HEK293 (cell line): Measurements from ENCODE around the gene AREG.

Experiments used
- KLF7 ChIP-seq: fragments of 450-650 bp; formaldehyde crosslinking; IDR thresholded peaks from 2 replicates; pipeline ENCODE4 v1.5.1; 2016; ENCODE audit warnings: missing biosample characterization, missing genetic modification characterization, borderline replicate concordance
- REPIN1 ChIP-seq: fragments of 450-650 bp; formaldehyde crosslinking; IDR thresholded peaks from 2 replicates; pipeline ENCODE4 v1.5.1; 2017; ENCODE audit warnings: missing biosample characterization, missing genetic modification characterization, low read depth
- YY1 ChIP-seq: fragments of 450-650 bp; formaldehyde crosslinking; IDR thresholded peaks from 2 replicates; pipeline ENCODE4 v1.5.1; 2018; ENCODE audit warnings: missing biosample characterization, missing genetic modification characterization
- ZBTB20 ChIP-seq: fragments of 450-650 bp; formaldehyde crosslinking; IDR thresholded peaks from 2 replicates; pipeline ENCODE4 v1.5.1; 2016; ENCODE audit warnings: missing biosample characterization, missing genetic modification characterization
- ZBTB7A ChIP-seq: fragments of 450-650 bp; formaldehyde crosslinking; IDR thresholded peaks from 2 replicates; pipeline ENCODE4 v1.5.1; 2016; ENCODE audit warnings: low read depth, missing biosample characterization, missing genetic modification characterization
- ZNF133 ChIP-seq: fragments of 450-650 bp; formaldehyde crosslinking; IDR thresholded peaks from 2 replicates; pipeline ENCODE4 v1.5.1; 2016; ENCODE audit warnings: missing biosample characterization, missing genetic modification characterization
- ZNF350 ChIP-seq: fragments of 450-650 bp; formaldehyde crosslinking; IDR thresholded peaks from 2 replicates; pipeline ENCODE4 v1.5.0; 2017; ENCODE audit warnings: missing biosample characterization, mild to moderate bottlenecking, missing genetic modification characterization
- ZNF510 ChIP-seq: fragments of 450-650 bp; formaldehyde crosslinking; IDR thresholded peaks from 2 replicates; pipeline ENCODE4 v1.5.1; 2018; ENCODE audit warnings: mild to moderate bottlenecking, missing genetic modification characterization, missing biosample characterization; ENCODE audit not compliant: insufficient replicate concordance
- ZNF529 ChIP-seq: fragments of 450-650 bp; formaldehyde crosslinking; IDR thresholded peaks from 2 replicates; pipeline ENCODE4 v1.5.1; 2017; ENCODE audit warnings: missing genetic modification characterization, missing biosample characterization; ENCODE audit not compliant: insufficient replicate concordance
- ZSCAN23 ChIP-seq: fragments of 450-650 bp; formaldehyde crosslinking; IDR thresholded peaks from 2 replicates; pipeline ENCODE4 v1.5.1; 2016; ENCODE audit warnings: missing biosample characterization, missing genetic modification characterization
- TF ChIP-seq, protein P1 (sequence below): fragments of 450-650 bp; formaldehyde crosslinking; IDR thresholded peaks from 2 replicates; pipeline ENCODE4 v1.5.1; 2016; ENCODE audit warnings: missing biosample characterization, missing genetic modification characterization
- TF ChIP-seq, protein P2 (sequence below): fragments of 450-650 bp; formaldehyde crosslinking; IDR thresholded peaks from 2 replicates; pipeline ENCODE4 v1.5.1; 2016; ENCODE audit warnings: missing biosample characterization, missing genetic modification characterization
- TF ChIP-seq, protein P3 (sequence below): fragments of 450-650 bp; formaldehyde crosslinking; IDR thresholded peaks from 2 replicates; pipeline ENCODE4 v1.5.1; 2016; ENCODE audit warnings: missing biosample characterization, missing genetic modification characterization

- no peak for TF ChIP-seq REPIN1 (tag by site-specific recombination)
- TF ChIP-seq YY1 (tag by site-specific recombination) = no peak
- TF ChIP-seq ZNF529 (tag by site-specific recombination) = no peak
- TF ChIP-seq ZBTB7A (tag by site-specific recombination) = no peak
- TF ChIP-seq ZNF133 (tag by site-specific recombination) = no peak
- no peak for TF ChIP-seq KLF7
- TF ChIP-seq, protein P1, sequence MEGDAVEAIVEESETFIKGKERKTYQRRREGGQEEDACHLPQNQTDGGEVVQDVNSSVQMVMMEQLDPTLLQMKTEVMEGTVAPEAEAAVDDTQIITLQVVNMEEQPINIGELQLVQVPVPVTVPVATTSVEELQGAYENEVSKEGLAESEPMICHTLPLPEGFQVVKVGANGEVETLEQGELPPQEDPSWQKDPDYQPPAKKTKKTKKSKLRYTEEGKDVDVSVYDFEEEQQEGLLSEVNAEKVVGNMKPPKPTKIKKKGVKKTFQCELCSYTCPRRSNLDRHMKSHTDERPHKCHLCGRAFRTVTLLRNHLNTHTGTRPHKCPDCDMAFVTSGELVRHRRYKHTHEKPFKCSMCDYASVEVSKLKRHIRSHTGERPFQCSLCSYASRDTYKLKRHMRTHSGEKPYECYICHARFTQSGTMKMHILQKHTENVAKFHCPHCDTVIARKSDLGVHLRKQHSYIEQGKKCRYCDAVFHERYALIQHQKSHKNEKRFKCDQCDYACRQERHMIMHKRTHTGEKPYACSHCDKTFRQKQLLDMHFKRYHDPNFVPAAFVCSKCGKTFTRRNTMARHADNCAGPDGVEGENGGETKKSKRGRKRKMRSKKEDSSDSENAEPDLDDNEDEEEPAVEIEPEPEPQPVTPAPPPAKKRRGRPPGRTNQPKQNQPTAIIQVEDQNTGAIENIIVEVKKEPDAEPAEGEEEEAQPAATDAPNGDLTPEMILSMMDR (tag by site-specific recombination) = no peak
- no peak for TF ChIP-seq ZNF350 (tag by site-specific recombination)
- no peak for TF ChIP-seq ZSCAN23
- TF ChIP-seq, protein P2, sequence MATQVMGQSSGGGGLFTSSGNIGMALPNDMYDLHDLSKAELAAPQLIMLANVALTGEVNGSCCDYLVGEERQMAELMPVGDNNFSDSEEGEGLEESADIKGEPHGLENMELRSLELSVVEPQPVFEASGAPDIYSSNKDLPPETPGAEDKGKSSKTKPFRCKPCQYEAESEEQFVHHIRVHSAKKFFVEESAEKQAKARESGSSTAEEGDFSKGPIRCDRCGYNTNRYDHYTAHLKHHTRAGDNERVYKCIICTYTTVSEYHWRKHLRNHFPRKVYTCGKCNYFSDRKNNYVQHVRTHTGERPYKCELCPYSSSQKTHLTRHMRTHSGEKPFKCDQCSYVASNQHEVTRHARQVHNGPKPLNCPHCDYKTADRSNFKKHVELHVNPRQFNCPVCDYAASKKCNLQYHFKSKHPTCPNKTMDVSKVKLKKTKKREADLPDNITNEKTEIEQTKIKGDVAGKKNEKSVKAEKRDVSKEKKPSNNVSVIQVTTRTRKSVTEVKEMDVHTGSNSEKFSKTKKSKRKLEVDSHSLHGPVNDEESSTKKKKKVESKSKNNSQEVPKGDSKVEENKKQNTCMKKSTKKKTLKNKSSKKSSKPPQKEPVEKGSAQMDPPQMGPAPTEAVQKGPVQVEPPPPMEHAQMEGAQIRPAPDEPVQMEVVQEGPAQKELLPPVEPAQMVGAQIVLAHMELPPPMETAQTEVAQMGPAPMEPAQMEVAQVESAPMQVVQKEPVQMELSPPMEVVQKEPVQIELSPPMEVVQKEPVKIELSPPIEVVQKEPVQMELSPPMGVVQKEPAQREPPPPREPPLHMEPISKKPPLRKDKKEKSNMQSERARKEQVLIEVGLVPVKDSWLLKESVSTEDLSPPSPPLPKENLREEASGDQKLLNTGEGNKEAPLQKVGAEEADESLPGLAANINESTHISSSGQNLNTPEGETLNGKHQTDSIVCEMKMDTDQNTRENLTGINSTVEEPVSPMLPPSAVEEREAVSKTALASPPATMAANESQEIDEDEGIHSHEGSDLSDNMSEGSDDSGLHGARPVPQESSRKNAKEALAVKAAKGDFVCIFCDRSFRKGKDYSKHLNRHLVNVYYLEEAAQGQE (tag by site-specific recombination) = no peak
- no peak for TF ChIP-seq ZNF510 (tag by site-specific recombination)
- TF ChIP-seq, protein P3, sequence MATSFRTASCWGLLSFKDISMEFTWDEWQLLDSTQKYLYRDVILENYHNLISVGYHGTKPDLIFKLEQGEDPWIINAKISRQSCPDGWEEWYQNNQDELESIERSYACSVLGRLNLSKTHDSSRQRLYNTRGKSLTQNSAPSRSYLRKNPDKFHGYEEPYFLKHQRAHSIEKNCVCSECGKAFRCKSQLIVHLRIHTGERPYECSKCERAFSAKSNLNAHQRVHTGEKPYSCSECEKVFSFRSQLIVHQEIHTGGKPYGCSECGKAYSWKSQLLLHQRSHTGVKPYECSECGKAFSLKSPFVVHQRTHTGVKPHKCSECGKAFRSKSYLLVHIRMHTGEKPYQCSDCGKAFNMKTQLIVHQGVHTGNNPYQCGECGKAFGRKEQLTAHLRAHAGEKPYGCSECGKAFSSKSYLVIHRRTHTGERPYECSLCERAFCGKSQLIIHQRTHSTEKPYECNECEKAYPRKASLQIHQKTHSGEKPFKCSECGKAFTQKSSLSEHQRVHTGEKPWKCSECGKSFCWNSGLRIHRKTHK (tag by site-specific recombination) = no peak
- no peak for TF ChIP-seq ZBTB20 (tag by site-specific recombination)
Observed at GRCh38 chr4:74449571-74450297, 4.8 kb downstream of the AREG start.
